Osteoblast (primary cell): ENCODE data around the gene RIT1. TPM values are rescaled to one million over a fixed set of nuclear protein-coding genes. Genes with fewer than 3 reads are reported as not detected.

Source experiments
- DNase-seq: peaks from one replicate; pipeline ENCODE4 v3.0.0; 2011; ENCODE audit warnings: low spot score, mixed read lengths; ENCODE audit not compliant: insufficient read length; ENCODE audit errors: missing footprints
- H2AFZ ChIP-seq: 2 replicates; pipeline ENCODE4 v1.6.0; 2011; ENCODE audit warnings: mild to moderate bottlenecking, low read length
- H3K27ac ChIP-seq: 2 replicates; pipeline ENCODE4 v1.5.1; 2011; ENCODE audit warnings: mild to moderate bottlenecking, low read depth, low read length, moderate library complexity
- H3K27me3 ChIP-seq: 2 replicates; pipeline ENCODE4 v1.6.0; 2012; ENCODE audit warnings: mild to moderate bottlenecking, control low read depth, inconsistent platforms, low read length, moderate library complexity; ENCODE audit not compliant: insufficient read depth
- H3K36me3 ChIP-seq: 2 replicates; pipeline ENCODE4 v1.5.1; 2011; ENCODE audit warnings: mild to moderate bottlenecking, low read length, control low read depth, moderate library complexity; ENCODE audit not compliant: insufficient read depth
- H3K4me1 ChIP-seq: 2 replicates; pipeline ENCODE4 v1.5.1; 2011; ENCODE audit warnings: mild to moderate bottlenecking, low read length, control low read depth, moderate library complexity; ENCODE audit not compliant: insufficient read depth
- H3K4me2 ChIP-seq: 2 replicates; pipeline ENCODE4 v1.6.0; 2011; ENCODE audit warnings: mild to moderate bottlenecking, low read length; ENCODE audit not compliant: insufficient read depth
- H3K4me3 ChIP-seq: fragments of 200-600 bp; sonication (generic); 3 replicates; pipeline ENCODE4 v1.5.1; 2012; ENCODE audit warnings: mild to moderate bottlenecking, low read length, inconsistent platforms; ENCODE audit not compliant: insufficient read depth
- H3K79me2 ChIP-seq: 2 replicates; pipeline ENCODE4 v1.6.0; 2012; ENCODE audit warnings: mild to moderate bottlenecking, low read length, control low read depth, inconsistent platforms; ENCODE audit not compliant: insufficient read depth
- H3K9me3 ChIP-seq: 2 replicates; pipeline ENCODE4 v1.5.1; 2011; ENCODE audit warnings: low read depth, low read length, control low read depth
- H4K20me1 ChIP-seq: 2 replicates; pipeline ENCODE4 v1.6.0; 2012; ENCODE audit warnings: mild to moderate bottlenecking, low read length, control low read depth; ENCODE audit not compliant: insufficient read depth
- CTCF ChIP-seq: IDR thresholded peaks from 2 replicates; pipeline ENCODE4 v1.5.1; 2011; ENCODE audit warnings: mild to moderate bottlenecking, low read depth, low read length, moderate library complexity; ENCODE audit errors: extremely low read depth
- total RNA-seq: library from RNA; depleted of rRNA; stranded (reverse); fragments of >200 nt; gene quantifications from 2 replicates; pipeline ENCODE4 v1.2.3, GENCODE V29; 2012

The RIT1 gene
- total RNA-seq, 1 donor, result 36.9 TPM

- no peak for TF ChIP-seq CTCF
- peaks cover 9% of the 10 kb centered on the region for H3K36me3 ChIP-seq
- no peak overlapping the region for H3K27ac ChIP-seq
- no peaks in the 10 kb centered on the region for H3K79me2 ChIP-seq
- no peaks in the 10 kb centered on the region for H3K27me3 ChIP-seq
- DNase-seq, result no peak
- no peak overlapping the region for H2AFZ ChIP-seq
- H3K9me3 ChIP-seq, result no peaks in the 10 kb centered on the region
- H3K4me3 ChIP-seq, result no peak overlapping the region
- no peak overlapping the region for H3K4me2 ChIP-seq
- no peaks in the 10 kb centered on the region for H4K20me1 ChIP-seq
- H3K4me1 ChIP-seq, result peaks cover 17% of the 10 kb centered on the region
Observed at GRCh38 chr1:155880251-155880650, 30.9 kb downstream of the RIT1 start.

GRCh38 chr1:155877945-155878344 lies 33.2 kb downstream of the RIT1 start:
- Histone ChIP-seq H3K36me3 (peaks cover 9% of the 10 kb centered on the region), H3K4me1 (peaks cover 4% of the 10 kb centered on the region), H3K79me2 (no peaks in the 10 kb centered on the region), H3K4me2 (no peak overlapping the region), H3K9me3 (no peaks in the 10 kb centered on the region), H3K4me3 (no peak overlapping the region), H2AFZ (no peak overlapping the region), H4K20me1 (no peaks in the 10 kb centered on the region), H3K27me3 (no peaks in the 10 kb centered on the region), H3K27ac (no peak overlapping the region)
- DNase-seq, result no peak
- no peak for TF ChIP-seq CTCF

- Histone ChIP-seq H3K27me3 (no peaks in the 10 kb centered on the region), H2AFZ (no peak overlapping the region), H3K9me3 (no peaks in the 10 kb centered on the region), H3K36me3 (no peaks in the 10 kb centered on the region), H3K79me2 (peaks cover 7% of the 10 kb centered on the region), H3K4me2 (no peak overlapping the region), H3K27ac (no peak overlapping the region), H4K20me1 (no peaks in the 10 kb centered on the region), H3K4me1 (peaks cover 4% of the 10 kb centered on the region), H3K4me3 (no peak overlapping the region)
- no peak for DNase-seq
- TF ChIP-seq CTCF, result no peak
Observed at GRCh38 chr1:155873860-155874259, 37.3 kb downstream of the RIT1 start.

- DNase-seq, result no peak
- Histone ChIP-seq H3K4me3 (no peak overlapping the region), H3K36me3 (no peaks in the 10 kb centered on the region), H3K27me3 (no peaks in the 10 kb centered on the region), H3K79me2 (peaks cover 7% of the 10 kb centered on the region), H3K9me3 (no peaks in the 10 kb centered on the region), H3K27ac (no peak overlapping the region), H3K4me2 (no peak overlapping the region), H2AFZ (no peak overlapping the region), H4K20me1 (no peaks in the 10 kb centered on the region), H3K4me1 (peaks cover 4% of the 10 kb centered on the region)
- no peak for TF ChIP-seq CTCF
Observed at GRCh38 chr1:155872527-155872926, 38.6 kb downstream of the RIT1 start.
